Measurements from ENCODE around the gene PCDHGA10.
A peak's percentile ranks its signal among the peaks of the same experiment; 100 is the strongest.
"Not testable (repeated sequence)": the region's sequence is repeated elsewhere in the genome, so short reads cannot be mapped to it uniquely, and the experiment has no call there.

Gene PCDHGA10

GRCh38 chr5:141412854-141413539, at the start of gene PCDHGA10:
Gene PCDHGA10 (plus strand): TSS chr5:141412987. CDS start chr5:141413176, 189 bp downstream.
- DNase-seq = peak; percentile 93

- no peak for DNase-seq
These were observed 48.7 kb upstream of the PCDHGA10 start, which contains the start of gene PCDHGA5 for GRCh38 chr5:141363952-141364660. Gene PCDHGA5 (plus strand): TSS chr5:141364162. CDS start chr5:141364331, 169 bp downstream.

GRCh38 chr5:141366016-141366896, 46.5 kb upstream of the PCDHGA10 start:
- no peak for DNase-seq

GRCh38 chr5:141369994-141370848, 42.6 kb upstream of the PCDHGA10 start, which contains the start of gene PCDHGB3:
Gene PCDHGB3 (plus strand): TSS chr5:141370242. CDS start chr5:141370395, 153 bp downstream.
- no peak for DNase-seq

GRCh38 chr5:141371572-141372475, 41.0 kb upstream of the PCDHGA10 start:
- no peak for DNase-seq

- no peak for DNase-seq
These were observed 39.0 kb upstream of the PCDHGA10 start, which contains the start of gene PCDHGA6 for GRCh38 chr5:141373673-141374317. Gene PCDHGA6 (plus strand): TSS chr5:141373891. CDS start chr5:141374084, 193 bp downstream.

GRCh38 chr5:141374627-141375026, 38.2 kb upstream of the PCDHGA10 start:
- no peak for DNase-seq

GRCh38 chr5:141375444-141376155, 37.2 kb upstream of the PCDHGA10 start:
- DNase-seq = not testable (repeated sequence)

- no peak for DNase-seq
These were observed 30.1 kb upstream of the PCDHGA10 start, which contains the start of gene PCDHGA7 for GRCh38 chr5:141382469-141383294. Gene PCDHGA7 (plus strand): TSS chr5:141382742. CDS start chr5:141382900, 158 bp downstream.

GRCh38 chr5:141383345-141383744, 29.4 kb upstream of the PCDHGA10 start:
- no peak for DNase-seq

- no peak for DNase-seq
These were observed 28.1 kb upstream of the PCDHGA10 start for GRCh38 chr5:141384471-141385267.

- DNase-seq = not testable (repeated sequence)
These were observed 25.1 kb upstream of the PCDHGA10 start, which contains the start of gene PCDHGB4 for GRCh38 chr5:141387557-141388311. Gene PCDHGB4 (plus strand): TSS chr5:141387698. CDS start chr5:141387885, 187 bp downstream.

- DNase-seq = no peak
These were observed 24.1 kb upstream of the PCDHGA10 start for GRCh38 chr5:141388661-141389060.

- DNase-seq = no peak
These were observed 23.4 kb upstream of the PCDHGA10 start for GRCh38 chr5:141389153-141390042.

- no peak for DNase-seq
These were observed 20.2 kb upstream of the PCDHGA10 start, which contains the start of gene PCDHGA8 for GRCh38 chr5:141392429-141393198. Gene PCDHGA8 (plus strand): TSS chr5:141392633. CDS start chr5:141392814, 181 bp downstream.

Data from amniotic stem cell (primary cell).